ENCODE measurements around the gene GSK3B. TPM values are rescaled to one million over a fixed set of nuclear protein-coding genes. Genes with fewer than 3 reads are reported as not detected.

GSK3B gene
- total RNA-seq, 1 donor from 2014 or later, result 138 TPM

GRCh38 chr3:119944091-119944490, 150.2 kb downstream of the GSK3B start:
- no peak for DNase-seq
- Mint-ChIP-seq H3K9me3 (ENCODE audit: unreplicated experiment) (peaks cover 2% of the 10 kb centered on the region), H3K4me3 (ENCODE audit: unreplicated experiment) (no peak overlapping the region), H3K27me3 (ENCODE audit: unreplicated experiment) (no peaks in the 10 kb centered on the region), H3K4me1 (ENCODE audit: low read depth, unreplicated experiment) (peaks cover 3% of the 10 kb centered on the region), H3K27ac (ENCODE audit: unreplicated experiment) (no peak overlapping the region), H3K36me3 (ENCODE audit: unreplicated experiment) (no peaks in the 10 kb centered on the region)
- TF ChIP-seq CTCF (IDR thresholded peaks at IDR 0.05; ENCODE audit: partially characterized antibody, unreplicated experiment), result no peak

GRCh38 chr3:119939077-119939476, 155.2 kb downstream of the GSK3B start:
- no peaks in the 10 kb centered on the region for H3K27me3 Mint-ChIP-seq (ENCODE audit: unreplicated experiment)
- DNase-seq, result no peak
- H3K27ac Mint-ChIP-seq (ENCODE audit: unreplicated experiment), result no peak overlapping the region
- no peak overlapping the region for H3K4me3 Mint-ChIP-seq (ENCODE audit: unreplicated experiment)
- peaks cover 3% of the 10 kb centered on the region for H3K4me1 Mint-ChIP-seq (ENCODE audit: low read depth, unreplicated experiment)
- no peaks in the 10 kb centered on the region for H3K9me3 Mint-ChIP-seq (ENCODE audit: unreplicated experiment)
- H3K36me3 Mint-ChIP-seq (ENCODE audit: unreplicated experiment), result no peaks in the 10 kb centered on the region
- no peak for TF ChIP-seq CTCF (IDR thresholded peaks at IDR 0.05; ENCODE audit: partially characterized antibody, unreplicated experiment)

- no peak for TF ChIP-seq CTCF (IDR thresholded peaks at IDR 0.05; ENCODE audit: partially characterized antibody, unreplicated experiment)
- Mint-ChIP-seq H3K4me1 (ENCODE audit: low read depth, unreplicated experiment) (peaks cover 3% of the 10 kb centered on the region), H3K36me3 (ENCODE audit: unreplicated experiment) (no peaks in the 10 kb centered on the region), H3K27me3 (ENCODE audit: unreplicated experiment) (no peaks in the 10 kb centered on the region), H3K4me3 (ENCODE audit: unreplicated experiment) (no peak overlapping the region), H3K9me3 (ENCODE audit: unreplicated experiment) (no peaks in the 10 kb centered on the region), H3K27ac (ENCODE audit: unreplicated experiment) (no peak overlapping the region)
- DNase-seq, result no peak
These were observed 157.0 kb downstream of the GSK3B start for GRCh38 chr3:119937229-119937628.

GRCh38 chr3:119934249-119934648, 160.0 kb downstream of the GSK3B start:
- Mint-ChIP-seq H3K4me3 (ENCODE audit: unreplicated experiment) (no peak overlapping the region), H3K27ac (ENCODE audit: unreplicated experiment) (no peak overlapping the region), H3K9me3 (ENCODE audit: unreplicated experiment) (no peaks in the 10 kb centered on the region), H3K36me3 (ENCODE audit: unreplicated experiment) (no peaks in the 10 kb centered on the region), H3K27me3 (ENCODE audit: unreplicated experiment) (no peaks in the 10 kb centered on the region), H3K4me1 (ENCODE audit: low read depth, unreplicated experiment) (peaks cover 7% of the 10 kb centered on the region)
- TF ChIP-seq CTCF (IDR thresholded peaks at IDR 0.05; ENCODE audit: partially characterized antibody, unreplicated experiment), result no peak
- DNase-seq, result no peak

- Mint-ChIP-seq H3K9me3 (ENCODE audit: unreplicated experiment) (no peaks in the 10 kb centered on the region), H3K36me3 (ENCODE audit: unreplicated experiment) (no peaks in the 10 kb centered on the region), H3K4me1 (ENCODE audit: low read depth, unreplicated experiment) (peaks cover 7% of the 10 kb centered on the region), H3K27ac (ENCODE audit: unreplicated experiment) (no peak overlapping the region), H3K27me3 (ENCODE audit: unreplicated experiment) (no peaks in the 10 kb centered on the region), H3K4me3 (ENCODE audit: unreplicated experiment) (no peak overlapping the region)
- DNase-seq, result no peak
- TF ChIP-seq CTCF (IDR thresholded peaks at IDR 0.05; ENCODE audit: partially characterized antibody, unreplicated experiment), result no peak
These were observed 161.0 kb downstream of the GSK3B start for GRCh38 chr3:119933207-119933606.

Data from glutamatergic neuron (in vitro differentiated cells).